Cortex of kidney (tissue), 1 donor: ENCODE measurements around the gene SNRPB.
"Not testable (repeated sequence)": the region's sequence is repeated elsewhere in the genome, so short reads cannot be mapped to it uniquely, and the experiment has no call there.

ENCODE experiments used
- DNase-seq: peaks from one replicate; lab custom pipeline; 2025; lab: John Stamatoyannopoulos, UW

The SNRPB gene

DNA sequence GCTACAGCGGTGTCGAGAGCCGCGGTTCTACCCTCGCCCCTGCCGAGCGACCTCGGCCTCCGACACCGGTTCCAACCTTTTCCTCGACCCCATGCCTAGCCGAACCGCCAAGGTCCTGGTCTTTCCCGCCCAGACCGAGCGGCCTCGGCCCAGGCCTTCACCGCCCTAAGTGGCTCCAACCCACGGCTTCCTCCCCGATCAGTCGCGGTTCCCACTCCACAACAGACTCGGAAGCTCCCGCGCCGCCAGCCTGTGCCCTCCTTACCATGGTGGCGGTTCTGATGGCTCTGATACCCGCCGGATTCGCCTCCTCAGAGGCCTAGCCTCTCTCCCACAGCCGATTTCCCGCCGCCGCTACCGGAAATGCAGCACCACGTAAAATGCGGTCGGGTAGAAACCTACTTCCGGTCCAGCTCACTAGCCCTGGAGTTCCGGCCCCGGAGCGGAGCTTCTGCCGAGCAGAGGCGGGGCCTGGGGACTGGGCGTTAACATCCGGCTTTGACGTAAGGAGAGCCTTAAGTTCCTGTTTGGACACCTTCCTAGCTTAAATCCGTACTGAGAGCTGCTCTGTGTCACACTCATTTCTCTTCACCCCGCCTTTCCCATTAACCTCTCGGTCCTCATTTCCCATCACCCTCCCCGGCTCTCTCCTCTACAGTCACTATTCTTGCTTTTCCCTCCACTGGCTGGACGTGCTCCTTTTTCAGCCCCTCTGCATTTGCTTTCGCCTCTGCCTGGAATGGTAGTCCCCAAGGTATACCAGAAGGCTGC lies at the start of gene SNRPB:
TSS of gene SNRPB (minus strand) at position 367 of the 771 bp plus-strand sequence. CDS start at position 268, 99 bp downstream.
- DNase-seq = no peak

DNA sequence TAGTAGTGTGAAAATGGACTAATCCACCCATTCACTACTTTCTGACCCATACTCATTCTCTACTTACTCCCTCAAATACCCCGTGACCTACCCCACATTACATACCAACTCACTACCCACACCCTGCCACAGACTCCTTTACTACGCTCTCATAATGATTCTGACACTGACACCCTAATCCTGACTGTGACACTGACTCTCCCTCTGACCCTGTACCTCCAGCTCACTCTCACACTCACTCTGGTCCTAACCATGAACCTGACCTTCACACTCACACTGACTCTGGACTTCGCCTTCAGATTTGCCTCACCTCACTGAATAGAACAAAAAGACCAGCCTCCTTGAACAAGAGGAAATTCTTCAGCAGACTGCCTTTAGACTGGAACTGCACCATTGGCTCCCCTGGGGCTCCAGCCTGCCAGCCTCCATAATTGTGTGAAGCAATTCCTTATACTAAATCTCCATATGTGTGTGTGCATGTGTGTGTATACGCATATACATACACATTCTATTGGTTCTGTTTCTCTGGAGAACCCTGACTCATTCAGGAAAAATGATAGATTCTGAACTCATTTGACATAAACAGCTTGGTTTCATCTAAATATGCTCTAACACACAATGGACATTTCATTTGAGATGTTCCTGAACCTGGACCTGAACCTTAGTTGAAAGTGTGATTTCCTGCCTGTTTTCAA lies 48.7 kb upstream of the SNRPB start:
- no peak for DNase-seq

DNA sequence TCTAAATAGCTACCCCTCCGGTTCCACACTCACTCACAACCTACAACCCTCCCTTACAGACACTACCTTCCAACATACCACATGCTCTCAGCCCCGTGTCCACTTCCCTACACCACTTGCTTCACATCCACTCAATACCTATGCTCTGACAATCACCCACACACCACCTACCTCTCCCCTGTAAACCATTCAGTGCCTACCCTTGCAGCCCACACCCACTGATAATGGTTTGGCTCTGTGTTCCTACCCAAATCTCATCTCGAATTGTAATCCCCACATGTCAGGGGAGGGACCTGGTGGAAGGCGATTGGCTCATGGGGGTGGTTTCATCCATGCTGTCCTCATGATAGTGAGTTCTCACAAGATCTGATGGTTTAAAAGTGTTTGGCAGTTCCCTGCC lies 48.0 kb upstream of the SNRPB start:
- no peak for DNase-seq

DNA sequence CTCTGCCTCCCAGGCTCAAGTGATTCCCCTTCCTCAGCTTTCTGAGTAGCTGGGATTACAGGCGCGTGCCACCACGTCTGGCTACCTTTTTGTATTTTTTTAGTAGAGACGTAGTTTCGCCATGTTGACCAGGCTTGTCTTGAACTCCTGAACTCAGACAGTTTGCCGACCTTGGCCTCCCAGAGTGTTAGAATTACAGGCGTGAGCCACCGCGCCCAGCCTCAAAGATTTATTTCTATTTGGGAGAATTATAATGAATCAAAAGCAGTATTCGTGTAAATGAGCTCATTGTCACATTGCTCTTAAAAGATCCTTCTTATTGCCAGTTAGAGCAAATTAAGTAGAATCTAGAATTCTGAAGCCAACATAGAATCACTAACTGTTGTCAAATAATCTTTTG lies 47.5 kb upstream of the SNRPB start:
- no peak for DNase-seq

DNA sequence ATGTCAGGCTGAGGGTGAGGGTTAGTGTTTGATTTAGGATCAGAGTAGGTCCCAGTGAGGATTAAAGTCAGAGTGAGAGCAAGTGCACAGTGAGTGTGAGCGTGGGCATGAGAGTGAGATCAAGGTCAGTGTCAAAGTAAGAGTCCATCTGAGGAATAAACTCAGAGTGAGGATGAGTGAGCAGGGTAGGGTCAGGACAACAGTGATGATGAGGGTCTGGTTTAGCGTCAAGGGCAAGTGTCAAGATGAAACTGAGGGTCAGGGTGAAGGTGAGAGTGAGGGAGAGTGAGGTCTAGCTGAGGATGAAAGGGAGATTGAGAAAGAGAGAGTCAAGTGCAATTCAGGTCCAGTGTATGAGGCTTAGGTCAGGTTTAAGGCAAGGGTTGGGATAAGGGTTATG lies 45.8 kb upstream of the SNRPB start:
- no peak for DNase-seq

DNA sequence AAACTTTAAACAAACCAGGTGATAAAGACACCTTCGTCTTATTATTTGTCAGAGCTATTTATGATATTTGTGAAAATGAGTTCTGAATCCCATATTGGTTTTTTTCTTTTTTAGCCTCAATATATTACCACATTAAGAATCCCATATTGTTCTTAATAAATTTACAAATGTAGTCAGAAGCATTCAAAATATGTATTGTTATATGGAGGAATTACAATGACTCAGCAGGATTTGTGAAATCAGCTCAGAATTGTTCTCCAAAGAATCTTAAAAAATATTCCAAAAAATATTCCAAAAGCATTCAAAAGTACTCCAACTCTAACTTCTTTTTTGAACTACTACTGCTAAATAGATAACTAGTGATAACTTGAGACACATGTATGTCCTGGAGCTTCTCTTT lies 44.6 kb upstream of the SNRPB start:
- no peak for DNase-seq

DNA sequence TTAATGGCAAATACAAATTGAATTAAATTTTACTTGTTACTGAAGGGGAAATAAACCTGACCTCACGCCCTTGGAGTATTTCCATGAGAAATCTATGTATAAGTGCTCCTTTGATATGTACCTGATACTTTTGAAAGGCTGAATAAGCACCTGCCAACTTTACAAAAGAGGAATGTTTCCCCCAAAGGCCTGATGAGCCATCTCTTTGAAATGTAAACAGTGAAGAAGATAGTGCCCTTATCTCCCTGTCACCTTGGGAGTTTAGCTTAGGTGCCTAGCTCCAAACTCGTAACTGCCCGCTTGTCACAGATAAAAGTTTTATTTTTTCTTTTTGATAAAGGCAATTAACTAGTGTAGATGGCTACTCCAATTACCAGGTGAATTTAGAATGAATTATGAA lies 39.2 kb upstream of the SNRPB start:
- DNase-seq = no peak

DNA sequence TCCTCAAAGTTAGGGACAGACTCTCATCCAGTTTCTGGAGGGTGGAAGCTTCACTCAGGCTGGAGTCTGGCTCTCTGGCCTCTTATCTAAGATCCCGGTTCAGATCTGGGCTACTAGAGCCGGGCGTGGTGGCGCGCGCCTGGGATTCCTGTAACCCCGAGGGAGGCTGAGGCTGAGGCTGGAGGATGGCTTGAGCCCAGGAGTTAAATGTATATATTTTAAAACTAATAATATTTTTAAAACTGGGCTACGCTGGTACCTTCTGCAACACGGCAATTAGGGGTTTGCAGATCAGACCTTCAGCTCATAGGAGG lies 38.8 kb upstream of the SNRPB start:
- DNase-seq = no peak

DNA sequence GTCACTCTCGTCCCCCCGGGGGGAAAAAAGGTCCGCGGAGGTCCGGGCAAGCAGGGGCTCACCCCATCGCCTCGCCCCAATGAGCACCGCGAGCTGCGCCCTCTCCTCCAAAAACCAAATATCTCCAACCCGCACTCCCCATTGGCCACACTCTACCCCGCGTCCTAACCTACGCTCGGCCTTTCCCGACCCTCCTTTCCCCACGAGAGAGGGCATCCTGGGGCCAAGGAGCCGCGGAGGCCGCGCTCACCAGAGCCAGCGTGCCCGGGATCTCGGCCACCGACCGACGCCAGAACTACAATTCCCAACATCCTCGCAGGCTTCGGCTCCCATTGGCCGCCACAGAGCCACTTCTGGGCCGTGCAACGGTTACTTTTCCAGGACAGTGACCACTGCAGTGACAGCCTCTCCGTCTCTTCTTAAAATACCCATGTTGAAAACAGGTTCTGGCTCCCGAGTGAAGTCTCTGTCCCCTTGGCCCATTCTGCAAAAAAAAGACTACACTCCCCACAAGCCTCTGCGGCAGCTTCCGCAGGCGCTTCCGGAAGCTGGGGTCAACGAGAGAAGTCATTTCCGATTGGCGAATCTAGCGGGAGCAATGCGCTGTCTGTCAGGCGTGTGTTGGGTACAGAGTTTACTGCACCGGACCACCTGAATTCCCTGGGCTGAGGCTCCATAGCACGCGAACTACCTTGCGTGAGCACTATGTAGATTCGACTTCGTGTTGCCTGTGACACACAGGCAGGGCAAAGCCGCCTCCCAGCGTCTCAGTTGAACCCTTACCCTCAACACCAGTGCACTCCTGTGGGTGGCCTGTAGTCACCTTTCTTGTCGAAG lies 38.3 kb upstream of the SNRPB start, which contains the start of gene ZNF343:
TSS of gene ZNF343 (minus strand) at position 285 of the 837 bp plus-strand sequence. CDS start 15,020 bp downstream, outside the sequence.
- no peak for DNase-seq

DNA sequence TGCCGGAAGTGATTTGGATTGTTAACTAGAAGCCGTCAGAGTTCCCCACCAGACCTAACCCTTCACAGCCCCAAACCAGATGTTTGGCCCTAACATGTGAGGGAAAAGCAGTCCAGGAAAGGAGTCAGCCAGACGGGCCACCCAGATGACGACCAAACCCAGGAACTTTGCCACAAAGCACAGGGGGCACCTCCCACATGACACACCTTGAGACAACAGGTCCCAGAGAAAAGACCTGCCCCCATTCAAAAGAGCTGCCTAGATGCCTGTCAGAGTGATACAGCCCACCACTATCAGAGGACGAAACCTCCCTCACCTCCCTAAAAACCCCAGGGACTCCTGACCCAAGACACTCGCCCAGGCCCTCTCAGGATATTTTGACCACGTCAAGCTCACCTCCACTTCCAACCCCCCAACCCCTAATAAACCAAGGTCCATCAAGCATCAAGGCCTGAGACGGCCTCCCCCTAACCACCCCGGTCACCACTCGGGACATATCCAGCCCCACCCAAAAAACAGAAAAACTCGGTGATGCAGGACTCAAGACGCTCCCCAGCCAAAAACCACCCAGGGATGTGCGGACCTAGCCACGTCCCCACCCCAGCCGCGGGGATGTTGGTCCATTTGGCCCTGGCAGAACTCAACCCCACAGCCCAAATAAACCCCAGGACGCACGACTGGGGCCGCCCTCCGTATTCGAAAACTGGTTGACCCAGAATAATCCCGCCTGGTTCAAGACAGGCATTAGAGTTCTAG lies 37.5 kb upstream of the SNRPB start:
- no peak for DNase-seq

DNA sequence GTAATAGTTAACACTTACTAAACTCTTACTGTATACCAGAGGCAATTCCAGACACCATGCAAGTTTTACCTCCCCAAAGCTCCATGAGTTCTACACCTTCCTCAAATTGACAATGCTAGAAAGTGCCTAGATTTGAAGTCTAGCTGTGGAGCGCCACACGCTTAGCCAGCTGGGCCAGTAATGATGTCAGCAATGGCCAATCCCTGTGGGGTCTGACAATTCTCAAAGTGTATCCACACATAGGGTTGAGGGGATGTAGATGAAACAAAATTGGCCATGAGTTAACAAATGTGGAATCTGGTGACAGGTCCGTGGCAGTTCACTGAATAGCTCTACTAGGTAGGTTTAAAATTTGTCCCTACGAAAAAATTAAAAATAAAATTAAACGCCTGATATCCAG lies 36.9 kb upstream of the SNRPB start:
- DNase-seq = no peak

DNA sequence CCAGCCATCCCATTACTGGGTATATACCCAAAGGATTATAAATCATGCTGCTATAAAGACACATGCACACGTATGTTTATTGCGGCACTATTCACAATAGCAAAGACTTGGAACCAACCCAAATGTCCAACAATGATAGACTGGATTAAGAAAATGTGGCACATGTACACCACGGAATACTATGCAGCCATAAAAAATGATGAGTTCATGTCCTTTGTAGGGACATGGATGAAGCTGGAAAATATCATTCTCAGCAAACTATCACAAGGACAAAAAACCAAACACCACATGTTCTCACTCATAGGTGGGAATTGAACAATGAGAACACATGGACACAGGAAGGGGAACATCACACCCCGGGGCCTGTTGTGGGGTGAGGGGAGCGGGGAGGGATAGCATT lies 35.8 kb upstream of the SNRPB start:
- DNase-seq = not testable (repeated sequence)

DNA sequence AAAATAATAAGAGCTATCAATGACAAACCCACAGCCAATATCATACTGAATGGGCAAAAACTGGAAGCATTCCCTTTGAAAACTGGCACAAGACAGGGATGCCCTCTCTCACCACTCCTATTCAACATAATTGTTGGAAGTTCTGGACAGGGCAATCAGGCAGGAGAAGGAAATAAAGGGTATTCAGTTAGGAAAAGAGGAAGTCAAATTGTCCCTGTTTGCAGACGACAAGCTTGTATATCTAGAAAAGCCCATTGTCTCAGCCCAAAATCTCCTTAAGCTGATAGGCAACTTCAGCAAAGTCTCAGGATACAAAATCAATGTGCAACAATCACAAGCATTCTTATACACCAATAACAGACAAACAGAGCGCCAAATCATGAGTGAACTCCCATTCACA lies 34.2 kb upstream of the SNRPB start:
- not testable (repeated sequence) for DNase-seq

DNA sequence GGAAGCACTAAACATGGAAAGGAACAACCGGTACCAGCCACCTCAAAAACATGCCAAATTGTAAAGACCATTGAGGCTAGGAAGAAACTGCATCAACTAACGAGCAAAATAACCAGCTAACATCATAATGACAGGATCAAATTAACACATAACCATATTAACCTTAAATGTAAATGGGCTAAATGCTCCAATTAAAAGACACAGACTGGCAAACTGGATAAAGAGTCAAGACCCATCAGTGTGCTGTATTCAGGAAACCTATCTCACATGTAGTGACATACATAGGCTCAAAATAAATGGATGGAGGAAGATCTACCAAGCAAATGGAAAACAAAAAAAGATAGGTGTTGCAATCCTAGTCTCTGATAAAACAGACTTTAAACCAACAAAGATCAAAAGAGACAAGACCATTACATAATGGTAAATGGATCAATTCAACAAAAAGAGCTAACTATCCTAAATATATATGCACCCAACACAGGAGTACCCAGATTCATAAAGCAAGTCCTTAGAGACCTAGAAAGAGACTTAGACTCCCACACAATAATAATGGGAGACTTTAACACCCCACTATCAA lies 32.3 kb upstream of the SNRPB start:
- DNase-seq = not testable (repeated sequence)

DNA sequence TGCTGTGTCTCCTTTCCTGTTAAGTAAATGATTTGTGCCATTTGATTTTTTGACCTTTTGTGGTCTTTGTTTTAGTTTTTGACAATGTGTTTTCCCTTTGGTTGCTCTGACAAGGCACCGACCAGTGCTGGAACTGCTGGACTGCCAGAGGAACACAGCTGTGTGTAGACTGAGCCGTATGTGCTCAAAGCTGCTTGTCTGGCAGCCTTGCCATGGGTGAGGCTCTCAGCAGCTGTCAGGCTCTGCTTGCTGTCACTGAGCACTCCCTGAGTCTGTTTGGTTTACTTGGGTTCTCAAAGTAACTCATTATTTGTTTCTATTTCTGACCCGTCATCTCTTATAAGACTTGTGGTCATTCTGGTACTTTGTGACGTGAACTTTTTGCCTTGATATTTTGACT lies 15.1 kb upstream of the SNRPB start:
- DNase-seq = no peak

DNA sequence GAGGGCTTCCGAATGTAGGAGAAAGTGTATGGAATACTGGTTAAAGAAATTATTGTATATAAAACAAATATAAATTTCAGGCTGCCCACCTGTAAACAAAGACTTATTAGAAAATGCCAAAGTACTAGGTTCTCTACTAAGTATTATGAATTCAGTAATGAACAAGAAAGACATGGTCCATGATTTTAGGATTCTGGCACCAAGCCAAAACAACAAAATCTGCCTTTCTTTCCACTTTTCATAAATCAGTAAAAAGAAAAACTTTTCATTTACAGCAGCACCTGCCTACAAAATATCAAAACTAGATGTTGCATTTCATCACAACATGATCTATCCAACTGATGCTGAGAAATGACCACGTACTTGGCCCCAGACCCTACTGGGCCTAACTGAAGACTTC lies 14.5 kb upstream of the SNRPB start:
- DNase-seq = no peak

DNA sequence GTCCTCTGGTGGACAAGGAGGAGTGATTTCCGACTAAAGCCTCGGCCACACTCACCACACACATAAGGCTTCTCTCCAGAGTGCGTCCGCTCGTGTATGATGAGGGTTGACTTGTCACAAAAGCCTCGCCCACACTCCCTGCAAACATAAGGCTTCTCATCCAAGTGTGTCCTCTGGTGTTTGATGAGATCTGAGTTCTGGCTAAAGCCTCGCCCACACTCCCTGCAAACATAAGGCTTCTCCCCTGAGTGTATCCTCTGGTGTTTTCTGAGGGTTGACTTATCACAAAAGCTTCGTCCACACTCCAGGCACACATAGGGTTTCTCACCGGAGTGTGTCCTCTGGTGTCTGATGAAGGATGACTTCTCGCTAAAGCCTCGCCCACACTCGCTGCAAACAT lies 12.9 kb upstream of the SNRPB start:
- DNase-seq = no peak

DNA sequence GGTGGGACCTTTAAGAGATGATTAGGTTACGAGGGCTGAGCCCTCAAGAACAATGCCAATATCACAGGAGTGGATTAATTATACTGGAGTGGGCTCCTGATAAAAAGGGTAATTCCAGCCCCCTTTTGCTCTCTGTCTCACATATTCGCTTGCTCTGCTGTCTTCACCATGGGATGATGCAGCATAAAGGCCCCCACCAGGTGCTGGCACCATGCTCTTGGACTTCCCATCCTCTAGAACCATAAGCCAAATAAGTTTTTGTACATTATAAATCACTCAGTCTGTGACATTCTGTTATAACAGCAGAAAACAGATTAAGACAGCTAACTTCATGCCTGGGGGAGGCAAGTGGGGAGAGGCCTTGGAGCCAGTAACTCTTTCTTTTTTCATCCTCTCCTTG lies 9.8 kb upstream of the SNRPB start:
- DNase-seq = no peak

DNA sequence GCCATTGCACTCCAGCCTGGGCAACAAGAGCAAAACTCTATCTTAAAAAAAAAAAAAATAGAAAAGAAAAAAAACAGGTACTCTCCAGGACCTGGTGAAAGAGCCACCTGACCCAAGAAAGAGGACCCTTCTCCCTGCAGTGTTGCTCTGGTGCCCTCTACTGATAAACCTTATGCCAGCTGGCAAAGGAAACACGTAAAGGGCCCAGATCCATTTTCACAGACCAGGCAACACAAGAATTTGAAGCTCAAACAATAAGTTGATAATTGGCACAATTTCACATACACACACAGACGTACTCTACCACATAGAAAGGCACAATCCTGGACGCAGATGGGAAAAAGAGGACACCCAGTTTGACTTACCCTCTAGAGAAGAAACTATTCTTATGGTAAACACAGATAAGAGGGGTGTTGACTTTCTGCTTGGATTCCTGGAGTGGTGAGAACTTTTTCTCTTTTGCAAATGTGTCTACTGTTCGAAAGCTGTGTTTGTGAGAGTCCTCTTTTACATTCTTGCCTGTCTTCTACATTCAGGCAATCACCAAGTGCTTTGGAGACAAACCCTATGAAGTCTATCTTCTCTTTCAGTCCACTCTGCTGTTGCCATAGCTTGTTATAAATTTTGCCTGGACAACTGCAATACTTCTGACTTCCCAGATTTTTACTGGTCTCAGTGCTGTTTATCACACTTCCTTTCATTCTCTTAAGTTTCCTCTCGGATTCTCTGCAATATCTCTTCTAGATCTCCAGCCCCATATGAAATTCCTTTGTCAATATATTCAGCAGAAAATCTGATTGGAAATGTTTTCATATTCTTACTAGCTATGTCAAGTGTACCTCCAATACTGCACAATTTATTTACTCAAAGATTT lies 6.4 kb upstream of the SNRPB start:
- DNase-seq = no peak

DNA sequence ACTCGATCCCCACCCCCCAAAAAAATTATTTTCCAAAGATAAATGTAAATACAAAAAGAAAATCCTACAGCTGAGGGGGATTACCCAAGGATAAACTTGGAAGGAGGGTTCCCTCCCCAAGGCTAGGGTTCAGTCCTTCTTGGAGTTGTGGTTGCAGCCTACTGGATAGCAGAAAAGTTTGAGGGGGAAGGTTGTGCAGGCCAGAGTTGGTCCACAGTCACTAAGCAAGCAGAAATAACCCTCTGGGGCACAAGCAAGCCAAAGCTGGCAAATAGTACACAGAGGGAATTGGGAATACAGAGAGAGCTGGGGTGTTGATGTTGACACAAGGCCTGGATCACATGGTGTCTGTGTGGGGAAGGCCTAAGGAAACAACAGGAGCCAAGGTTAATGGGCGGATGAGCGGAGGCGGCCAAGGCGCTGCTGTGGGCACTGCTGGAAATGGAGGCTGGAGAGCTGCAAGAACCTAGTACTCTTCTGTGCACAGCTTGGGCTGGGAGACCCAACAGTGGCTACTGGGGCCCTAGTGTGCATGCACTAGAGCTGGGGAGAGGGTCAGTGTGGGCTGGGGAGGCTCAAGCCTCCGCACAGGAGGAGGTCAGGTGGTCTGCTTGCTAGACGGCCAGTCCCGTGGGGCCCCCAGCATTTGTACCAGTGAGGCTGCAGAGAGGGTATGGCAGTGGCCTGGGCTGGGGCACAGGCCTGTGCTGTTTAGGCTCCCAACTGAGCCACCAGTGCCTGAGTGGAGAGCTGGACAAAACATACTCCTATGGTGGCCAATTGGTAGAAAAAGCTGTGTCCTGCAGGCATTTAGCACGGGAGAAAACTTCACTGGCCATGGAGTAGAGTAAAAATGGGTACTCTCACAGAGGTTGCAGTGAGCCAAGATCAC lies 5.5 kb upstream of the SNRPB start:
- no peak for DNase-seq
